Endometrium (tissue), 2 donors: ENCODE data around the gene CUL5.
"Not testable (repeated sequence)": the region's sequence is repeated elsewhere in the genome, so short reads cannot be mapped to it uniquely, and the experiment has no call there.

ENCODE experiments used
- FAIRE-seq: peaks from 2 replicates; lab custom pipeline; 2012; peaks lifted over from hg19 to GRCh38; lab: Jason Lieb, UNC
- donor health status: control.
- donor health status: control.

Gene CUL5

DNA sequence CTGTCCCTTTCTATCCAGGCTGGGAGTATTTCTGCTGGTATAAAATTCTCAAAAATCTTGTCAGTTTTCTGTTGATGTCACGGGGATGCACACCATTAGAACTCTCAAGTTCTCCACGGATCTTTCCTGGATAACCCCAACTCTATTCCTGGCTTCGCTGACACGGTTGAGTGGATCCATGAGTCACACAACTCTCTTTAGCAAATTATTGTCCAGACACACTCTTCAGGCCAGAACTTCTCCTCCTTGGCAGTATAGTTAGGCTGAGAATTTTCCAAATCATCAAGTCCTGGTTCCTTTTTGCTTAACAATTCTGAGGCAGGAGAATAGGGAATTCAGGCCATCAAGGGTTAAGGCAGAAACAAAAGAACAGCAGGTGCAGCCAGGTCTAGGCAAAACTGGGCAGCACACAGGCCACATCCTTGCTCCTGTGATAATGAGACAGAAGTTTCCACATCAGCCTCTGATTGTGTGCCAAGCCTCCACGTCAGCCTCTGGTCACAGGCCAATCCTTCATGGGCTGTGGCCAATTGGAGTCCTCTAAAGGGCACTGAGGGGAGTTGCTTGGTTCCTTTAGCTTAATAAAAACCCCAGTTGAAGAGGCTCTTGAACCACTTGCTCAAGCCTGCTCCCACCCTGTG, 106.9 kb downstream of the CUL5 start:
- FAIRE-seq, result no peak

DNA sequence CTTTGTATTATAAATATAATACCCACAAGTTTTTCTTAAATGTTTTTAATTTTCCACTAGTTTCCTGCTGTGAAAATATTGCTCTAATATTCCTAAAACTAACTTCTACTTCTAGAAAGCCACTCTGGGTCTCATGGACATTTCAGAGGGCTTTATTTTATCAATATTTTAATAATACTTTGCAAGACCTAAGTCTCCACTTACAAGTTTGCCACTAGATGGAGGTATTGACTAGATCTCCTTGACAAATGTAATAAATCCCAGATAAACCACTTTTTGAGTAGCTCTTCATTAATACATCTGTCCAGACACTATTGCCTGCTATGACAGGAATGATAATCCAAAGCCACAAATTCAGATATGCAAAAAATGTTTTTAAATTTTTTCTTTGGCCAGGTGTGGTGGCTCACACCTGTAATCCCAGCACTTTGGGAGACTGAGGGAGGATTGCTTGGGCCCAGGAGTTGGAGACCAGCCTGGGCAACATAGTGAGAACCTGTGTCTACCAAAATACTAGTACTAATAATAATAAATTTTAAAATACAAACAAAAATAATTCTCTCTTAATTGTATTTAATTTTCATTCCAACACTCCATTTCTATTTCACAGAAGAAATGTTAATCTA, 109.2 kb downstream of the CUL5 start:
- no peak for FAIRE-seq

DNA sequence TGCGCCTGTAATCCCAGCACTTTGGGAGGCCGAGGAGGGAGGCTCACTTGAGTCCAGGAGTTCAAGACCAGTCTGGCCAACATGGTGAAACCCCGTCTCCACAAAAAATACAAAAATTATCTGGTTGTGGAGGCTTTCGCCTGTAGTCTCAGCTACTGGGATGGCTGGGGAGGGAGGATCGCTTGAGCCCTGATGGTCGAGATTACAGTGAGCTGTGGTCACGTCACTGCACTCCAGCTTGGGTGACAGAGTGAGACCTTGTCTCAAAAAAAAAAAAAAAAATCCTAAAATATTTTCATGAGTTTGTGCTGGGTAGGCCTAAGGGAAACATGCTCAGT, 112.2 kb downstream of the CUL5 start:
- FAIRE-seq, result not testable (repeated sequence)

DNA sequence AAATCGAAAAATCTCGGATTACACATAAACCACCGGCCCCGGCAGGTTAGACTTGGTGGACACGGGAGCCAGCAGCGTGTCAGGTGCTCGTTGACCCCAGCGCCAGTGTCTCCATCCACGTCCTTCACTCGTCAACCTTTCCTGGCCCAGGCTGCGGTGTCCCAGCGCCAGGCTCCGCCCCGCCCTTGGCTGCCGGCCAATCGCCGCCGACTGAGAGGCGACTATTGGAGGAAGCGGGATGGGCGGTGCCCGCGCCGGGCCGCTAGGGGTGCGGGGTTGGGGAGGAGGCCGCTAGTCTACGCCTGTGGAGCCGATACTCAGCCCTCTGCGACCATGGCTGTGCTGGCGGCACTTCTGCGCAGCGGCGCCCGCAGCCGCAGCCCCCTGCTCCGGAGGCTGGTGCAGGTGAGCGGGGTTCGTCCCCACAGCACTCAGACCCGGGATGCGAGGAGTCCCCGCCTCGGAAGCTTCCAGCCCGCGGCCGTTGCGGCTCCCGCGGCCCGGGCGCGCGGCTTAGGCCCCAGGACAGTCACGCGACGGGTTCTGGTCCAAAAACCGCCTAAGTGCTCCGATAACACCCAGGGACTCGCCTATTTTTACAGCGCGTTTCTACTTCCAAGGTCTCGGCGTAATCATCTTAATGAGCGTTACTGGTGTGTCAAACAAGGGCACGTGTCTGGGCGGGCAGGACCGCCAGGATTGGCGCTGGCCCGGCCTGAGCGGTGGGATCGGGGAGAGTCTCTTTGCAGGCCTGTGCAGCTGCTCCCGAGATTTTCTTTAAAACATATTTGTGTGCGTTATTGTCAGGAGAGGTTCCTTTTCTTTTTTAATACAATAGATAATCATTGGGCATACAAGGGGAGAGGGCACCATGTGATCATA, 112.8 kb downstream of the CUL5 start, which contains the start of gene ACAT1:
Gene ACAT1 (plus strand): TSS at position 294 of the 882 bp plus-strand sequence. CDS start 40 bp downstream, at position 334.
- no peak for FAIRE-seq

DNA sequence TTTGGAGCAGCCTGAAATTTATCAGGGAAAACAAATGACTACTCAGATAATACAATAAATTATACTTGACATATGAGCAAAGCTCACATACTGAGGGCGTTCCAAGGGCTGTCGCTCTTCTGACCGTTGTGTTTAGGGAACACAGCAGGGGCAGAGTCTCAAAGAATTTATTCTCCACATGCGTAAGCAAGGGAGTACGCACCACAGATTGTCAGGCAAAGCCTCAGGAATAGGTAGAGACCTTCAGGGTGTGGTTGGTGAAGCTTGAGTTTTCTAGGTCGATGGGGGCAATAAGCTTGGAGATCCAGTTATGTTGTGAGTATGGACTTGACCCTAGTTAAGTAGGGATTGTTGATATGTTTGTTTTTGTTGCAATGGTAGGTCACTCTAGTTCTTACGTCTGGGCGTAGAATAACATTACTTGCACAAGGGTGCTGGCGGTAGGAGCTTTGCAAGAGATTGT, 113.5 kb downstream of the CUL5 start:
- FAIRE-seq, result no peak

DNA sequence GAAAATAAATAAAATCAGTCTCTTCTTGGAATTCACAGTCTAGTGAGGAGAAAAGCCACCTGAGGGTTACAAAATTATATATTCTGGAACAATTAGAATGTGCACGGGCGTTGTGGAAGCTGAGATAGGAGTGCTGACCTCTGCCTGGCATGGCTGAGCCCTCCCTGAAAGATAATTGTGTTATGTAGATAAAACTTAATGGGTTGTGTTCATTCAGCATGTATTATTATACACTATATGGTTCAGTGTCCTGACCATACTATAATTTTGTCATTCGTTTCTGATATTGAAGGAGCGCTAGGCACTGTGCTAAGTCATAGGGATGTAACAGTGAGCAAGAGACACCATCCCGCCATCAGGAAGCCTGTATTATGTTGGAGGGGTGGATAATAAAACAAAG, 116.4 kb downstream of the CUL5 start:
- FAIRE-seq, result no peak

DNA sequence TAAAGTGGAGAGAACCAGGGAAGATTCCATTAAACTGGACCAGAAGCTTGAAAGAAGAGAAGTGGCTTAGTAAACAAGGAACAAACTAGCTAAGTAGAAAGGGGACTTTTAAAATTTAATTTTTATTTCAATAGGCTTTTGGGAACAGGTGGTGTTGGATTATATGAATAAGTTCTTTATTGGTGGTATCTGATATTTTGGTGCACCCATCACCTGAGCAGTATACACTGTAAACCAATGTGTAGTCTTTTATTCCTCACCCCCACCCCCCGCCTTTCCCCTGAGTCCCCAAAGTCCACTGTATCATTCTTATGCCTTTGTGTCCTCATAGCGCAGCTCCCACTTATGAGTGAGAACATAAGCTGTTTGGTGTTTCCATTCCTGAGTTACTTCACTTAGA, 120.1 kb downstream of the CUL5 start:
- no peak for FAIRE-seq

DNA sequence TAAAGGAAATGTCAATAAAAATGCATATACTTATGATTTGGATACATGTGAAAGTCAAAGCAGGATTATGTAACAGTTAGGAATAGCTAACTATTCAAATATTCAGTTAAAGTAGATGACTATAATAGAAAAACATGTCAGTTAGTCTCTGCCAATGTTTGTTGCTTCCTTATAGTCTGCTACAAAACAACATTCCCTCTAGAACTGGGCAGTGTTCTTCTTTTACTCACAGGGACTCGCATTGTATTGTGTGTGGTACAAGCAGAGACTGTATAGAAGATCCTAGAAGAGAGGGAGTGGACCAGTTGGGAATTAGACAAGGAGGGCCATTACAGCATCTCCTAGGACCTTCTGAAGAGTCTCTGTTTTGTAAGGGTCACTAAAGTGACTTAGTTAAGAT, 123.3 kb downstream of the CUL5 start:
- FAIRE-seq, result no peak

DNA sequence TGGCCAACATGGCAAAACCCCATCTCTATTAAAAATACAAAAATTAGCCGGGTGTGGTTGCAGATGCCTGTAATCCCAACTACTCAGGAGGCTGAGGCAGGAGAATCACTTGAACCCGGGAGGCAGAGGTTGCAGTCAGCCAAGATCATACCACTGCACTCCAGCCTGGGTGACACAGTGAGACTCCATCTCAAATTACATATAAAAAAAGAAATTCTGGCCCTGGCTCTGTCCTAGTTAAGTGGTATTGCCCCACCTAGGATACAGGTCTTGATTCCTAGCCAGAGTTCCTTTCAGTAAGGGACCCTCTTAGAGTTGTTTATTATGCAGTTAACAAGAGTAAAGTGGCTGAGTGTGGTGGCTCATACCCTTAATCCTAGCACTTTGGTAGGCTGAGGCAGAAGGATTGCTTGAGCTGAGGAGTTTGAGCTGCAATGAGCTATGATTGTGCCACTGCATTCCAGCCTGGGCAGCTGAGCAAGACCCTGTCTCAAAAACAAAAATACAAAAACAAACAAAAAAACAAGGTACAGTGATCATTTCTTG, 124.4 kb downstream of the CUL5 start:
- FAIRE-seq, result not testable (repeated sequence)

DNA sequence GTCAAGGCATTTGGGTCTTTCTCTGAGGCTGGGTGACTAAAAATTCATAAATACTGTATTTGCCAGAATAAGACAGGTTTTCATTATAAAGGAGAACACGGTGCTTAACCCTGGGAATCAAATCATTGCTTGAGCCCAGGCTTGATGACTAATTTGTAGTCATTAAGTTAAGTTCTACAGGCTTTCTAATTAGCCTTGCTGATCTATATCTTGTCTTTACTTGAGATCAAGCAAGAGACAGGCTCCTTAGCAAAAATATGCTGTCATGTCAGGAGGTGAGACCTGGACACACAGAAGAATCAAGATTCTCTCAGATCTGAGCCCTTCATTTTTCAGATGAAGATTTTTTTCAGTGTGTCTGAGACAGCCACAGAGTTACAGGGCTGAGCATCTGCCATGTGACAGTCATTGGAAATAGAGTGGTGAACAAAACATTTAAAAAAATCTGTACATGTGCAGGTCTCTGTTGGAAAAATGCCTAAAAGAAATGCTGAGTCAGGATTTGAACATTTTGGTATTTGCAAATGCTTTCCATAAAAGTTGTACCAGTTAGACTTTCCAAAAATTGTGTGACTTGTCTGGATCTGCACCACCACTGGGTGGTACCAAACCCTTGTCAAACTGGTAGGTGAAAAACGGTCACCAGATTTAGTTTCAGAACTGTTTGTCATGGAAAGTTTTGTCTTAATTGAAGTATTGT, 127.3 kb downstream of the CUL5 start:
- FAIRE-seq, result no peak

DNA sequence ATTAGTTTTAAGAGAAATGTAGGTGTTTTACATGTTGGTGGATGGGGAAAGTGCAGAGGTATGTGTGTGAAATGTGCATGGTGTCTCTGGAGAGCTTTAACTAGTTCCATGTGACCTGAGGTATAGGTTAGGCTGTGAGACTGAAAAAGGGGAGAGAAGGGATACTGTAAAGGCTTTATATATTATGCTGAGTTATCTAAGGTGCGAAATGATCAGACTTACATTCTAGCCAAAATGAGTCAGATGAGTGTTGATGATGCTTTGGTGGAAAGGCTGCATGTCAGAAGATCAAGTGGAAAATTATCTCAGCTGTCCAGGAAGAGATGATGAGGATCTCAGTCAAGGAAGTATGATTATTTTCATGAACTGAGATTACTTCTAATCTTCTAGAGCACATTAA, 128.5 kb downstream of the CUL5 start:
- no peak for FAIRE-seq

DNA sequence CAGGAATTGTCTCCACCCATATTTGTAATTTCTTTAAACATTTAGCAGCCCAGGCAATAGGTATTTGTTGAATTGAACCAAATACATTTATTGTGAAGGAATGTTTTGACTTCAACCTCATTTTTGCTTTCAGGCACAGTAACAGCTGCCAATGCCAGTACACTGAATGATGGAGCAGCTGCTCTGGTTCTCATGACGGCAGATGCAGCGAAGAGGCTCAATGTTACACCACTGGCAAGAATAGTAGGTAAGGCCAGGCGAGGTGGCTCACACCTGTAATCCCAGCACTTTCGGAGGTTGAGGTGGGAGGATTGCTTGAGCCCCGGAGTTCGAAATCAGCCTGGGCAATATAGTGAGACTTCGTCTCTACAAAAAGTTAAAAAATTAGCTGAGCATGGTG, 133.6 kb downstream of the CUL5 start:
- FAIRE-seq, result no peak

DNA sequence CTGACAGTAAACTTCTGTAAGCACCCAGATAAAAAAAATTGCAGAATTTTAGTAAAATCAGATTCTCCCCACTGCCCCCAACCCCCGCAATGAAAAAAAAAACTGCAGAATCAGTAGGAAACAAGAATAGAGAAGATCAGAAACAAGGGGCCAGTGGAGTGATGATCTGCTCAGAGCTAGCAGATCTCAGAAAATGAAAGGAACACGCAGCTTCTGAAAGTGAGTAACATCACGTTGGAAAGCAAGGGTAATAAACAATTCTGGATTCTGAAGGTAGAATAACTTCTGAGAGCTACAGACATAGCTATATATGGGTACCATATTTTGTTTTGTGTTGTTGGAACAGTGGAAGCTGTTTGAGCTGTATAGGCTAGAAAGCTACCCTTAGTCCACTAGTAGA, 135.9 kb downstream of the CUL5 start:
- FAIRE-seq, result no peak

DNA sequence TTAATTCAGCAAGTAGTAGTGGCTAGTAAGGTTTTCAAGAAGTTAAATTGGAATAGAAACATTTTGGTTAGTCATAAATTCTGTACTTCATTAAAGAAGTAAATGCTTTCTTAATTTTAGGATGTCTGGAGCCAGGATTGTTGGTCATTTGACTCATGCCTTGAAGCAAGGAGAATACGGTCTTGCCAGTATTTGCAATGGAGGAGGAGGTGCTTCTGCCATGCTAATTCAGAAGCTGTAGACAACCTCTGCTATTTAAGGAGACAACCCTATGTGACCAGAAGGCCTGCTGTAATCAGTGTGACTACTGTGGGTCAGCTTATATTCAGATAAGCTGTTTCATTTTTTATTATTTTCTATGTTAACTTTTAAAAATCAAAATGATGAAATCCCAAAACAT, 138.5 kb downstream of the CUL5 start:
- no peak for FAIRE-seq

DNA sequence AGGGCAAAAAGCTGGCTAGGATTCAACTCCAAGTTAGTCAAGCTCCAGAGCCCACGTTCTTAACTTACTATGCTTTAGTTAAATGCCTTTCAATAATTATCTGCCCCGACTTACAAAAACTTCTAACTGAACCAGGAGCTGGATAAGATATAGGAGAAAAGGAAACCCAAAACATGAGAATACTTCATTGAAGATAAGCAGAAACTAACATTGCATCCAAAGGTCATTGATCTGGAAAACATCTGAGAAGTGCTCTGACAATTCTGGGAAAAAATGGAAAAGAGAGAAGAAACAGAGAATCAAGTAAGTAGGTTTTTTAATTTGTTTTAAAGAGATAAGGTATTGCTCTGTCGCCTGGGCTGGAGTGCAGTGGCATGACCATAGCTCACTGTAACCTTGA, 139.9 kb downstream of the CUL5 start:
- FAIRE-seq, result no peak

DNA sequence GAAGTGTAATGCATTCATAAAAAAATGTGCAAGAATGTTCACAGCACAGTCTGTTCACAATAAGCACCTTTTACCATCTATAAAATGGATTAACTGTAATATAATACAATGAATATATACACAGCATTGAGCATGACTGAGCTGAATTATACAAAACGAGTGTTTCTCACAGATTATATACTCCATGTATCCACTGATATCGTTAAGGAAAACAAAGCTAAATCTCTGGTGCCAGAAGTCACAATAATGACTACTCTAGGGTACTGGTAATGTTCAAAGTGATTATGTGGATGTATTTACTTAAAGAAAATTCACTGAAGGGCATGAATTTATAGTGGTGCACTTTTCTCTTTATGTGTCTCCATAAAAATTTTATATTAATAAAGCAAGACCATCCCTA, 145.9 kb downstream of the CUL5 start:
- no peak for FAIRE-seq
